Body of pancreas (tissue), 4 donors: ENCODE measurements around the gene KHDC1L. TPM values are rescaled to one million over a fixed set of nuclear protein-coding genes. Genes with fewer than 3 reads are reported as not detected.
A peak's percentile ranks its signal among the peaks of the same experiment; 100 is the strongest.
"Not testable (repeated sequence)": the region's sequence is repeated elsewhere in the genome, so short reads cannot be mapped to it uniquely, and the experiment has no call there.

ENCODE experiments used
- ATAC-seq: fragments of 150-250 bp; one replicate; pipeline ENCODE4 v1.9.1; 2016
- DNase-seq, 4 donors: peaks; one replicate each; pipeline ENCODE4 v3.0.0-alpha.2; 2019
- H3K27ac ChIP-seq, 4 donors: fragments of 200-600 bp; sonication (generic); 1 replicate in 3 of 4; 2 replicates in 1 of 4; pipeline versions ENCODE4 v1.5.1 to v1.6.1; 2016 to 2019; ENCODE audit warnings: mild to moderate bottlenecking in 1 of 4, mixed read lengths in 1 of 4, moderate library complexity in 1 of 4
- H3K27me3 ChIP-seq, 2 donors: fragments of 200-600 bp; sonication (generic); one replicate each; pipeline ENCODE4 v1.6.0; 2016; ENCODE audit warnings: mild to moderate bottlenecking in 1 of 2
- H3K36me3 ChIP-seq, 2 donors: fragments of 200-600 bp; sonication (generic); replicated peaks in 1 of 2; 2 replicates each; pipeline ENCODE4 v1.5.1; 2016; ENCODE audit warnings: low read depth in 2 of 2; ENCODE audit not compliant: insufficient read depth in 1 of 2
- H3K4me1 ChIP-seq: fragments of 200-600 bp; sonication (generic); one replicate; pipeline ENCODE4 v1.6.0; 2016
- H3K4me3 ChIP-seq, 2 donors: fragments of 200-600 bp; sonication (generic); 1 replicate in 1 of 2; 2 replicates in 1 of 2; pipeline ENCODE4 v1.5.1; 2016 to 2019
- H3K9me3 ChIP-seq, 3 donors: fragments of 200-600 bp; sonication (generic); 1 replicate in 2 of 3; 2 replicates in 1 of 3; pipeline ENCODE4 v1.5.1; 2016
- CTCF ChIP-seq, 7 experiments: fragments of 450-650 bp in 4 of 7; fragments of 200-600 bp in 3 of 7; sonication (generic) in 3 of 7; IDR thresholded peaks; one replicate each; pipeline ENCODE4 v1.5.1; 2016 to 2019; ENCODE audit warnings: antibody characterized with exemption in 7 of 7
- POLR2A ChIP-seq, 3 donors: fragments of 450-650 bp; IDR thresholded peaks; one replicate each; pipeline ENCODE4 v1.6.1; 2016; ENCODE audit warnings: antibody characterized with exemption in 3 of 3, mild to moderate bottlenecking in 2 of 3
- WGBS, 2 donors: methylation state at CpG; one replicate each; pipeline ENCODE4 v1.1.5; 2017; 5-methylcytosine and 5-hydroxymethylcytosine counted together
- intact Hi-C: fragments of 100-400 bp; cut with DNase I; formaldehyde crosslinking; loops from one replicate; pipeline ENCODE4 v1.15.1; 2023
- total RNA-seq, 2 donors: library from RNA; depleted of rRNA; stranded (reverse); fragments of >200 nt; gene quantifications; one replicate each; pipeline ENCODE4 v1.1.0, GENCODE V29; 2016

Gene KHDC1L
- total RNA-seq, 2 donors from 2014 or later, result not detected

GRCh38 chr6:73194744-73195143 lies 30.6 kb downstream of the KHDC1L start:
- no peak for ATAC-seq
- 85 to 87% methylated on average over 5 to 7 of the region's 7 CpGs for WGBS, 2 donors

GRCh38 chr6:73193302-73193701 lies 32.0 kb downstream of the KHDC1L start:
- H3K36me3 ChIP-seq, DNase-seq, H3K4me3 ChIP-seq, ATAC-seq, H3K27ac ChIP-seq, H3K9me3 ChIP-seq, H3K4me1 ChIP-seq, intact Hi-C loops, H3K27me3 ChIP-seq: not testable (repeated sequence)
- 78 to 86% methylated on average over 4 of the region's 4 CpGs for WGBS, 2 donors

More at GRCh38 chr6:73194744-73195143, 30.6 kb downstream of the KHDC1L start:
- H3K9me3 ChIP-seq, result no peaks in the 10 kb centered on the region
- H3K4me1 ChIP-seq, result no peaks in the 10 kb centered on the region
- no peaks in the 10 kb centered on the region for H3K27me3 ChIP-seq
- no peaks in the 10 kb centered on the region for H3K36me3 ChIP-seq
- no peak for DNase-seq
- no peak overlapping the region for H3K4me3 ChIP-seq
- H3K27ac ChIP-seq, result no peak overlapping the region
- intact Hi-C loops, result no loop called here
- TF ChIP-seq POLR2A (IDR thresholded peaks at IDR 0.05), result no peak
- no peak for TF ChIP-seq CTCF (IDR thresholded peaks at IDR 0.05)

- H3K27me3 ChIP-seq, result no peaks in the 10 kb centered on the region
- WGBS, 2 donors, result 71 to 78% methylated on average over 2 of the region's 2 CpGs
- intact Hi-C loops, result no loop called here
These were observed 43.2 kb downstream of the KHDC1L start for GRCh38 chr6:73182021-73182607.

GRCh38 chr6:73180763-73181619 lies 44.3 kb downstream of the KHDC1L start:
- Histone ChIP-seq H3K4me1 (peaks cover 4% of the 10 kb centered on the region), H3K4me3 (no peak overlapping the region), H3K27me3 (no peaks in the 10 kb centered on the region), H3K27ac (no peak overlapping the region), H3K9me3 (no peaks in the 10 kb centered on the region), H3K36me3 (no peaks in the 10 kb centered on the region)
- TF ChIP-seq CTCF (IDR thresholded peaks at IDR 0.05) (peak; percentile 47 to 86 (median 75)), POLR2A (IDR thresholded peaks at IDR 0.05) (no peak)
- peak; percentile 92 for ATAC-seq
- intact Hi-C loops, result no loop called here
- WGBS, 2 donors, result 7 to 11% methylated on average over 7 of the region's 7 CpGs
- DNase-seq, result peak in 3 of 4 donors; percentile 21 to 38 (median 23)

More at GRCh38 chr6:73182021-73182607, 43.2 kb downstream of the KHDC1L start:
- no peaks in the 10 kb centered on the region for H3K36me3 ChIP-seq
- H3K27ac ChIP-seq, result no peak overlapping the region
- H3K4me3 ChIP-seq, result no peak overlapping the region
- H3K9me3 ChIP-seq, result no peaks in the 10 kb centered on the region
- ATAC-seq (no peak), DNase-seq (no peak)
- H3K4me1 ChIP-seq, result peaks cover 4% of the 10 kb centered on the region
- TF ChIP-seq POLR2A (IDR thresholded peaks at IDR 0.05) (no peak), CTCF (IDR thresholded peaks at IDR 0.05) (no peak)

- intact Hi-C loops, result no loop called here
- Histone ChIP-seq H3K27ac (no peak overlapping the region), H3K4me1 (peaks cover 4% of the 10 kb centered on the region), H3K4me3 (no peak overlapping the region), H3K9me3 (no peaks in the 10 kb centered on the region), H3K36me3 (no peaks in the 10 kb centered on the region), H3K27me3 (no peaks in the 10 kb centered on the region)
- peak; percentile 9 for ATAC-seq
- 51 to 68% methylated on average over 6 of the region's 6 CpGs for WGBS, 2 donors
- no peak for DNase-seq
- no peak for TF ChIP-seq CTCF (IDR thresholded peaks at IDR 0.05)
These were observed 45.1 kb downstream of the KHDC1L start for GRCh38 chr6:73180076-73180738.
